Heart left ventricle (tissue), 16 donors: Measurements from ENCODE around the gene ERN1. TPM values are rescaled to one million over a fixed set of nuclear protein-coding genes. Genes with fewer than 3 reads are reported as not detected.

Experiments
- ATAC-seq, 4 donors: fragments of 200-7000 bp; cut with Tn5 transposase; one replicate each; pipeline ENCODE4 v1.9.1; 2020 to 2022; ENCODE audit warnings: moderate library complexity in 4 of 4, mild to moderate bottlenecking in 3 of 4, moderate number of reproducible peaks in 1 of 4
- DNase-seq, 5 donors: peaks; one replicate each; pipeline ENCODE4 v3.0.0-alpha.2; 2020
- H3K27ac ChIP-seq, 12 donors: fragments of 200-600 bp; sonication (generic) in 4 of 12; one replicate each; pipeline versions ENCODE4 v1.5.0 to v1.8.0; 2016 to 2022; ENCODE audit warnings: mild to moderate bottlenecking in 2 of 12
- H3K27me3 ChIP-seq, 9 donors: fragments of 200-600 bp; sonication (generic) in 2 of 9; one replicate each; pipeline versions ENCODE4 v1.5.1 to v1.8.0; 2016 to 2022; ENCODE audit warnings: mild to moderate bottlenecking in 3 of 9
- H3K36me3 ChIP-seq, 9 donors: fragments of 200-600 bp; sonication (generic) in 2 of 9; one replicate each; pipeline versions ENCODE4 v1.5.0 to v1.8.0; 2018 to 2022; ENCODE audit warnings: mild to moderate bottlenecking in 2 of 9
- H3K4me1 ChIP-seq, 12 donors: fragments of 200-600 bp; sonication (generic) in 4 of 12; one replicate each; pipeline versions ENCODE4 v1.5.0 to v1.8.0; 2016 to 2022; ENCODE audit warnings: mild to moderate bottlenecking in 3 of 12
- H3K4me3 ChIP-seq, 12 donors: fragments of 200-600 bp; sonication (generic) in 4 of 12; one replicate each; pipeline versions ENCODE4 v1.5.0 to v1.8.0; 2017 to 2022; ENCODE audit warnings: mild to moderate bottlenecking in 9 of 12, moderate library complexity in 4 of 12
- H3K9me3 ChIP-seq, 12 donors: fragments of 200-600 bp; sonication (generic) in 4 of 12; one replicate each; pipeline versions ENCODE4 v1.5.0 to v1.8.0; 2016 to 2022; ENCODE audit warnings: mild to moderate bottlenecking in 1 of 12
- POLR2A ChIP-seq, 2 donors: fragments of 450-650 bp; IDR thresholded peaks; one replicate each; pipeline ENCODE4 v1.6.1; 2017; ENCODE audit warnings: antibody characterized with exemption in 2 of 2, mild to moderate bottlenecking in 2 of 2, moderate library complexity in 2 of 2
- WGBS, 4 donors: extraction: QIAGEN DNeasy Blood & Tissue Kit in 2 of 4; methylation state at CpG; one replicate each; pipeline versions ENCODE4 v1.1.5 to v1.1.7; 2013 to 2018; 5-methylcytosine and 5-hydroxymethylcytosine counted together
- intact Hi-C, 10 donors: fragments of 100-400 bp; cut with DNase I; formaldehyde crosslinking; loops; one replicate each; pipeline versions ENCODE4 v1.11.1 to v1.14.2; 2022
- polyA plus RNA-seq, 2 donors: library from polyadenylated mRNA; stranded (reverse); fragments of 200-250 nt; gene quantifications; one replicate each; pipeline ENCODE4 v1.2.3, GENCODE V29; 2013
- total RNA-seq, 9 donors: library from RNA; depleted of rRNA in 2 of 9; stranded (reverse); fragments of >200 nt in 2 of 9; fragmentation: NEBNext Ultra II Directional in 3 of 9; extraction: Animal tissue kit (Norgen Biotek cat#: 25700) in 3 of 9; gene quantifications; one replicate each; pipeline versions ENCODE4 v1.1.0 to v1.2.4, GENCODE V29; 2016 to 2023
- TF ChIP-seq, protein P1 (sequence below), 12 donors: fragments of 200-600 bp; sonication (generic) in 4 of 12; IDR thresholded peaks; one replicate each; pipeline versions ENCODE4 v1.5.0 to v1.8.0; 2018 to 2022; ENCODE audit warnings: antibody characterized with exemption in 12 of 12, mild to moderate bottlenecking in 5 of 12
- donor health status: ischemic (EF 13 %, LVEDD 7.1; RV severe dilation, severe dysfunction).
- donor health status: healthy with polysubstance abuse.
- donor health status: DM: no; HTN: yes; CAD: no.
- donor health status: DM: no; HTN: no; CAD: no.
- donor health status: ischemic (EF 25% LVEDD 6.9; RV normal size, moderate dysfunction).
- donor health status: ischemic (EF 25% LVEDD 5.7; RV mildly dilated, moderate dysfunction).
- donor health status: healthy.
- donor health status: DM: yes; HTN: yes; CAD: no.
- donor health status: ischemic (EF 35%, LVEDD 5.7; RV mildly dilated, moderate dysfunction).
- donor health status: nonischemic (EF 11% LVEDD 7.7; RV severe dilation, severe dysfunction).
- donor health status: DM: yes; HTN: yes; CAD: no.
- donor health status: PGD.
- donor health status: ischemic (EF 29% LVEDD 5.4; RV normal size, mild dysfunction).
- donor health status: nonischemic (EF 23%, LVEDD 6.1; RV moderate dilation, normal function).

ERN1 gene
- total and polyA plus RNA-seq, 11 donors = 1.5 to 18.7 (median 7.4) TPM

DNA sequence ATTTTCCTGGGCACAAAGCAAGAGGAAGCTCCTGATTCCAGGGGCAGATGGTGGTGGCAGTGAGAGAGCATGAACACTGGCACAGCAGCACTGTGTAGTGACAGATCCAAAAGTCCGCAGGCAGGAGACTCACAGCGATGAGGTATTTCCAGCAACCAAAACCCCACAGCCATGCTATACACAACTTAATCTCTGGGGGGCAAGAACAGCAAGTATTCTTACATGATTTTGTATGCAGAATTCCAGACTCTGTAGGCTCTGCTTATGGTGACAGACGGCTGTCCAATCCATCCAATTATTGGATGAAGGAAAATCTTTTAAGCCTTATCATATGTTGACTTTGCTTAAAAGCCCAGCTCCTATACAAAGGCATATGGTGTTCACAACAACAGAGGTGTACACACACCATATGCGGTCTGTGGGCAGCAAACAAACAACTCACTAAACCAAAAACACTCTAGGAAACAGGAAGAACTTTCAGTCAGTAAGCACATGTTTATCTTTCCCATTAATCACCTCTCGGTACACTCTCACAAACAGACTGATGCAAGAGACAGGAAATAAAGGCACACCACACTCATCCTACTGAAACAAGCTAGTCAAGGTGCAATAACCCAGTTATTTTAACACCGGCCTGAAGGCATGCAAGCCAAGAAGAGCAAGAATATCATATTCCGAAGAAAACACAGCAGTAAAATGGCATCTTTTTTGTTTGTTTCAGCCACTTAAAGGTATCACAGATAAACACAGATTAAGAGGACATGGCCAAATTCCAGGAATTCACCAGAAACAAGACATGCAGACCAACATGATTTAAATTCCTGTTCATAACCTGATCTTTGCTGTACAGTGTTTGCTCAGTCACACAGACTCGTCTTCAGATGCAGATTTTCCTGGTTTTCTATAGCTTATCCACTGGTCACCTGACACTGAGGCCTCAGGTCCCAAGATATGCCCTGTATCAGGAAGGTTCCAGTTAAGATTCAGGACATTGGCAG is 47.8 kb downstream of the ERN1 start:
- 65 to 77% (median 68%) methylated on average over 8 of the region's 8 CpGs for WGBS, 4 donors
- Histone ChIP-seq H3K4me3 (no peak overlapping the region), H3K27me3 (no peaks in the 10 kb centered on the region), H3K36me3 (peaks cover 0 to 26% (median 12%) of the 10 kb centered on the region in 9 donors), H3K9me3 (no peaks in the 10 kb centered on the region), H3K4me1 (peaks cover 0 to 49% (median 11%) of the 10 kb centered on the region in 12 donors), H3K27ac (peak overlapping the region in 1 of 12 donors; percentile 70)
- DNase-seq (no peak), ATAC-seq (peak in 2 of 4 donors; percentile 36 to 59)
- intact Hi-C loops = loop anchor here in 2 of 10 donors (5.0 kb wide), 2 partner anchors 40 to 45 kb away; no protein-coding TSS in a partner anchor
- no peak for TF ChIP-seq POLR2A (IDR thresholded peaks at IDR 0.05)
- TF ChIP-seq, protein P1, sequence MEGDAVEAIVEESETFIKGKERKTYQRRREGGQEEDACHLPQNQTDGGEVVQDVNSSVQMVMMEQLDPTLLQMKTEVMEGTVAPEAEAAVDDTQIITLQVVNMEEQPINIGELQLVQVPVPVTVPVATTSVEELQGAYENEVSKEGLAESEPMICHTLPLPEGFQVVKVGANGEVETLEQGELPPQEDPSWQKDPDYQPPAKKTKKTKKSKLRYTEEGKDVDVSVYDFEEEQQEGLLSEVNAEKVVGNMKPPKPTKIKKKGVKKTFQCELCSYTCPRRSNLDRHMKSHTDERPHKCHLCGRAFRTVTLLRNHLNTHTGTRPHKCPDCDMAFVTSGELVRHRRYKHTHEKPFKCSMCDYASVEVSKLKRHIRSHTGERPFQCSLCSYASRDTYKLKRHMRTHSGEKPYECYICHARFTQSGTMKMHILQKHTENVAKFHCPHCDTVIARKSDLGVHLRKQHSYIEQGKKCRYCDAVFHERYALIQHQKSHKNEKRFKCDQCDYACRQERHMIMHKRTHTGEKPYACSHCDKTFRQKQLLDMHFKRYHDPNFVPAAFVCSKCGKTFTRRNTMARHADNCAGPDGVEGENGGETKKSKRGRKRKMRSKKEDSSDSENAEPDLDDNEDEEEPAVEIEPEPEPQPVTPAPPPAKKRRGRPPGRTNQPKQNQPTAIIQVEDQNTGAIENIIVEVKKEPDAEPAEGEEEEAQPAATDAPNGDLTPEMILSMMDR (IDR thresholded peaks at IDR 0.05) = no peak

DNA sequence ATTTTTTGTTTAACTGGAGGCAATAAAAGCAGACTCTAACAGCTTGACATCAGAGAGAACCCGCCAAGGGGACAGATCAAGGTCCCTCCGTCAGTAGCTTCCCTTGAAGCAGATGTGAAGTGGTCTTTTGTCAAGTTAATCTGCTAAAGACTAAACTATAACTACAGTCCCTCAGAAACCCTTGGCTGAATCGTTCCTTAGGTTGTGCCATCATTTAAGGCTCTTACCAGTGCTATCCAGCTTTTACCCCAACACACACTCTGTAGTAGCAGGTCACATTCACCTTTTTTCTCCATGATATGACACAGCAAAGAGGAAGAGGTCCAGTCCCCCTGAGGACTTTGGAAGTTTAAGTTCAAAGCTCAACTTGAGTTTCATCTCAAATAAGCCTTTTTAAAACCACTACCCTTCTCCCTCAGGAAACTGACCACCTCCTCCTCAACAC is 49.7 kb downstream of the ERN1 start:
- 90 to 97% (median 94%) methylated on average over 3 of the region's 3 CpGs for WGBS, 4 donors
- Histone ChIP-seq H3K36me3 (peaks cover 0 to 27% (median 12%) of the 10 kb centered on the region in 9 donors), H3K4me1 (peaks cover 0 to 57% (median 10%) of the 10 kb centered on the region in 12 donors), H3K4me3 (no peak overlapping the region), H3K9me3 (no peaks in the 10 kb centered on the region), H3K27me3 (no peaks in the 10 kb centered on the region), H3K27ac (no peak overlapping the region)
- DNase-seq (no peak), ATAC-seq (no peak)
- no peak for TF ChIP-seq POLR2A (IDR thresholded peaks at IDR 0.05)
- TF ChIP-seq, protein P1 (IDR thresholded peaks at IDR 0.05) = no peak
- intact Hi-C loops = loop anchor here in 2 of 10 donors (5.0 kb wide), 2 partner anchors 42 to 47 kb away; no protein-coding TSS in a partner anchor

DNA sequence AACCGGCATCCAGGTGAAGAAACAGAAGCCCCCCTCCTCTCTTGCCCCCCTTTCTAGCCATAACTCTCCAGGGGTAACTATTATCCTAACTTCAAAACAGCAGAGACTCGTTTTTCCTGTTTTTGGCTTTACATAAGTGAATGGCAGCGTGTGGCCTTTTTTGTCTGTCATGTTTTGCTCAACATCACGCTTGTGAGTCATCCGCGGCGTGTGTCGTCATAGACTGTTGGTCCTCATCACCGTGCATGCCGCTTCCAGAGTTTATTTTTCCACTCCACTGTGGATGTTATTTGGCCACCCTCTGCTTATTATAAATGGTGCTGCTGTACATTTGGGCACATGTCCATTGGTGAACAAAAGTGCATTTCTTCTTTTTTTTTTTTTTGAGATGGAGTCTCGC is 52.6 kb downstream of the ERN1 start:
- ATAC-seq (no peak), DNase-seq (peak in 1 of 5 donors; percentile 36)
- 94 to 96% (median 95%) methylated on average over 11 of the region's 11 CpGs for WGBS, 4 donors
- Histone ChIP-seq H3K4me3 (no peak overlapping the region), H3K36me3 (peaks cover 0 to 42% (median 24%) of the 10 kb centered on the region in 9 donors), H3K27ac (peak overlapping the region in 1 of 12 donors; percentile 48), H3K4me1 (peaks cover 0 to 49% (median 2%) of the 10 kb centered on the region in 12 donors), H3K27me3 (no peaks in the 10 kb centered on the region), H3K9me3 (no peaks in the 10 kb centered on the region)
- intact Hi-C loops = no loop called here
- TF ChIP-seq, protein P1 (IDR thresholded peaks at IDR 0.05) = no peak
- no peak for TF ChIP-seq POLR2A (IDR thresholded peaks at IDR 0.05)

DNA sequence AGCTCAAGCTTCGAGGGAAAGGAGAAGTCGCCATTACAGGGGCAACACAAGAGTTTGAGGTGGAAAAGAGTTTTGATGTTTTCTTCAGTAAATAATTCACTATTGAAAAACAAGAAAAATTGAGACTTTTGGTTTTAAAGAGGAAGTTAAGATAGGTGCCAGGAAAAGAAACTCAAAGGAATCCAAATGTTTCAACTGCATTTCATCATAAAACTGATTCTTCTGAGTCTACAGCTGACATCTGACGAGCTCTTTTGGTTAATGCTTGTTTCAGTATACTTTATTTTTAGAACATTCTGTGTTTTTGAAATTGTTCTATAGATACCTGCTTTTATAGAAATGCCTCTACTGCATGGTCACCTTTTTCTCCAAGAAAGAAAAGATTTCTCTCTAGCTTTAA is 54.0 kb downstream of the ERN1 start:
- H3K36me3 ChIP-seq = peaks cover 0 to 56% (median 35%) of the 10 kb centered on the region in 9 donors
- 84 to 92% (median 87%) methylated on average over 3 of the region's 3 CpGs for WGBS, 4 donors

More for the DNA sequence above, 54.0 kb downstream of the ERN1 start:
- H3K27me3 ChIP-seq = no peaks in the 10 kb centered on the region
- DNase-seq (no peak), ATAC-seq (no peak)
- no peaks in the 10 kb centered on the region for H3K9me3 ChIP-seq
- peak overlapping the region in 1 of 12 donors; percentile 75 for H3K27ac ChIP-seq
- no peak for TF ChIP-seq POLR2A (IDR thresholded peaks at IDR 0.05)
- TF ChIP-seq, protein P1 (IDR thresholded peaks at IDR 0.05) = no peak
- intact Hi-C loops = no loop called here
- H3K4me1 ChIP-seq = peaks cover 0 to 39% (median 0%) of the 10 kb centered on the region in 12 donors
- H3K4me3 ChIP-seq = no peak overlapping the region
